Measurements from ENCODE around the gene KRT73. TPM values are rescaled to one million over a fixed set of nuclear protein-coding genes. Genes with fewer than 3 reads are reported as not detected.

The KRT73 gene
- total and polyA plus RNA-seq, 2 donors (not counting 3 experiments of a cell fraction or from before 2014, with no cell fraction given) = not detected

- dilution Hi-C loops (cut with MboI; ENCODE audit: extremely low pct_ligation_motif_present, low sequenced_read_pairs) = no loop called here
- TF ChIP-seq MYC (IDR thresholded peaks at IDR 0.05; ENCODE audit: low read depth, low read length) (no peak), POLR2A (IDR thresholded peaks at IDR 0.05; ENCODE audit: low read depth, low read length) (no peak), GATA2 (IDR thresholded peaks at IDR 0.05; ENCODE audit: insufficient read depth, insufficient read length, low read depth, low read length) (no peak), JUN (IDR thresholded peaks at IDR 0.05; ENCODE audit: borderline replicate concordance, insufficient read depth, insufficient read length, low read depth) (no peak)
- TF ChIP-seq, protein P1, sequence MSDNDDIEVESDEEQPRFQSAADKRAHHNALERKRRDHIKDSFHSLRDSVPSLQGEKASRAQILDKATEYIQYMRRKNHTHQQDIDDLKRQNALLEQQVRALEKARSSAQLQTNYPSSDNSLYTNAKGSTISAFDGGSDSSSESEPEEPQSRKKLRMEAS (IDR thresholded peaks at IDR 0.05; ENCODE audit: insufficient read depth, insufficient read length) = no peak
- CTCF ChIA-PET = interaction anchor here (0.6 to 12.3 kb wide), 5 partner anchors 8 to 301 kb away, joined by 3 to 135 read pairs (median 9); no protein-coding TSS in a partner anchor
Observed at GRCh38 chr12:52578469-52578868, 39.9 kb downstream of the KRT73 start.

GRCh38 chr12:52577316-52577715, 41.0 kb downstream of the KRT73 start:
- no peaks in the 10 kb centered on the region for H3K79me2 ChIP-seq (ENCODE audit: control insufficient read depth, insufficient read depth, low read length)
- no peaks in the 10 kb centered on the region for H3K9me1 ChIP-seq (replicated peaks; ENCODE audit: control insufficient read depth, extremely low read depth, insufficient read depth, low read length)
- no peaks in the 10 kb centered on the region for H4K20me1 ChIP-seq (replicated peaks; ENCODE audit: control insufficient read depth, extremely low read depth, insufficient read depth, low read length)
- no peak overlapping the region for H3K4me3 ChIP-seq (replicated peaks in 1 of 3; ENCODE audit: insufficient read depth in 1 of 3, low read depth in 1 of 3, low read length in 3 of 3)
- TF ChIP-seq MYC (IDR thresholded peaks at IDR 0.05; ENCODE audit: low read depth, low read length) (no peak), JUN (IDR thresholded peaks at IDR 0.05; ENCODE audit: borderline replicate concordance, insufficient read depth, insufficient read length, low read depth) (no peak), EZH2 (IDR thresholded peaks at IDR 0.05; ENCODE audit: borderline replicate concordance, low read depth, low read length, severe bottlenecking) (no peak), POLR2A (IDR thresholded peaks at IDR 0.05; ENCODE audit: low read depth, low read length) (no peak), FOS (IDR thresholded peaks at IDR 0.05; ENCODE audit: borderline replicate concordance, insufficient read depth, low read length) (no peak), GATA2 (IDR thresholded peaks at IDR 0.05; ENCODE audit: insufficient read depth, insufficient read length, low read depth, low read length) (no peak), POLR2AphosphoS5 (IDR thresholded peaks at IDR 0.05; ENCODE audit: insufficient read depth, low read depth, low read length) (no peak)
- TF ChIP-seq, protein P1 (IDR thresholded peaks at IDR 0.05; ENCODE audit: insufficient read depth, insufficient read length) = no peak
- TF ChIP-seq, protein P2, sequence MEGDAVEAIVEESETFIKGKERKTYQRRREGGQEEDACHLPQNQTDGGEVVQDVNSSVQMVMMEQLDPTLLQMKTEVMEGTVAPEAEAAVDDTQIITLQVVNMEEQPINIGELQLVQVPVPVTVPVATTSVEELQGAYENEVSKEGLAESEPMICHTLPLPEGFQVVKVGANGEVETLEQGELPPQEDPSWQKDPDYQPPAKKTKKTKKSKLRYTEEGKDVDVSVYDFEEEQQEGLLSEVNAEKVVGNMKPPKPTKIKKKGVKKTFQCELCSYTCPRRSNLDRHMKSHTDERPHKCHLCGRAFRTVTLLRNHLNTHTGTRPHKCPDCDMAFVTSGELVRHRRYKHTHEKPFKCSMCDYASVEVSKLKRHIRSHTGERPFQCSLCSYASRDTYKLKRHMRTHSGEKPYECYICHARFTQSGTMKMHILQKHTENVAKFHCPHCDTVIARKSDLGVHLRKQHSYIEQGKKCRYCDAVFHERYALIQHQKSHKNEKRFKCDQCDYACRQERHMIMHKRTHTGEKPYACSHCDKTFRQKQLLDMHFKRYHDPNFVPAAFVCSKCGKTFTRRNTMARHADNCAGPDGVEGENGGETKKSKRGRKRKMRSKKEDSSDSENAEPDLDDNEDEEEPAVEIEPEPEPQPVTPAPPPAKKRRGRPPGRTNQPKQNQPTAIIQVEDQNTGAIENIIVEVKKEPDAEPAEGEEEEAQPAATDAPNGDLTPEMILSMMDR (IDR thresholded peaks at IDR 0.05; ENCODE audit: extremely low read depth in 1 of 2, insufficient read depth in 1 of 2, low read depth in 1 of 2, low read length in 2 of 2) = no peak
- POLR2A ChIA-PET = no interaction called here
- DNase-seq (ENCODE audit: low read depth, low spot score) = no peak
- H3K9ac ChIP-seq (replicated peaks; ENCODE audit: extremely low read depth, insufficient read depth, low read length) = no peak overlapping the region
- BruUV-seq (replicated peaks) = no TSS peak
- H3K27ac ChIP-seq (ENCODE audit: insufficient read depth, low read depth, low read length) = no peak overlapping the region
- H3K4me2 ChIP-seq (ENCODE audit: insufficient read depth, low read length) = no peak overlapping the region
- no peaks in the 10 kb centered on the region for H3K4me1 ChIP-seq (ENCODE audit: control insufficient read depth, extremely low read depth, insufficient read depth, low read length)
- no peaks in the 10 kb centered on the region for H3K9me3 ChIP-seq (replicated peaks; ENCODE audit: control insufficient read depth, insufficient read depth, low read length)
- no peaks in the 10 kb centered on the region for H3K36me3 ChIP-seq (ENCODE audit: control insufficient read depth in 2 of 2, extremely low read depth in 1 of 2, insufficient read depth in 2 of 2, low read length in 2 of 2)
- CTCF ChIA-PET = interaction anchor here (0.8 to 12.3 kb wide), 2 partner anchors 9 to 302 kb away, joined by 3 to 135 read pairs; no protein-coding TSS in a partner anchor
- dilution Hi-C loops (cut with MboI; ENCODE audit: extremely low pct_ligation_motif_present, low sequenced_read_pairs) (no loop called here), intact Hi-C loops (cut with micrococcal nuclease) (no loop called here)
- peaks cover 0 to 2% of the 10 kb centered on the region in 2 experiments for H3K27me3 ChIP-seq (ENCODE audit: control insufficient read depth in 2 of 2, insufficient read depth in 2 of 2, low read length in 2 of 2)
- H2AFZ ChIP-seq (ENCODE audit: low read depth, low read length) = no peak overlapping the region
- FAIRE-seq = no peak

More at GRCh38 chr12:52578469-52578868, 39.9 kb downstream of the KRT73 start:
- Histone ChIP-seq H3K4me3 (replicated peaks in 1 of 3; ENCODE audit: insufficient read depth in 1 of 3, low read depth in 1 of 3, low read length in 3 of 3) (no peak overlapping the region), H3K27me3 (ENCODE audit: control insufficient read depth in 2 of 2, insufficient read depth in 2 of 2, low read length in 2 of 2) (peaks cover 0 to 2% of the 10 kb centered on the region in 2 experiments), H3K9me1 (replicated peaks; ENCODE audit: control insufficient read depth, extremely low read depth, insufficient read depth, low read length) (no peaks in the 10 kb centered on the region), H3K4me2 (ENCODE audit: insufficient read depth, low read length) (no peak overlapping the region), H3K79me2 (ENCODE audit: control insufficient read depth, insufficient read depth, low read length) (no peaks in the 10 kb centered on the region), H3K9me3 (replicated peaks; ENCODE audit: control insufficient read depth, insufficient read depth, low read length) (no peaks in the 10 kb centered on the region), H4K20me1 (replicated peaks; ENCODE audit: control insufficient read depth, extremely low read depth, insufficient read depth, low read length) (no peaks in the 10 kb centered on the region), H3K4me1 (ENCODE audit: control insufficient read depth, extremely low read depth, insufficient read depth, low read length) (no peaks in the 10 kb centered on the region), H3K9ac (replicated peaks; ENCODE audit: extremely low read depth, insufficient read depth, low read length) (no peak overlapping the region), H3K36me3 (ENCODE audit: control insufficient read depth in 2 of 2, extremely low read depth in 1 of 2, insufficient read depth in 2 of 2, low read length in 2 of 2) (no peaks in the 10 kb centered on the region), H2AFZ (ENCODE audit: low read depth, low read length) (no peak overlapping the region), H3K27ac (ENCODE audit: insufficient read depth, low read depth, low read length) (no peak overlapping the region)
- DNase-seq (ENCODE audit: low read depth, low spot score) (no peak), FAIRE-seq (no peak)
- POLR2A ChIA-PET = no interaction called here
- intact Hi-C loops (cut with micrococcal nuclease) = no loop called here
- BruUV-seq (replicated peaks) = no TSS peak
